Measurements from ENCODE around the gene LSM2. TPM values are rescaled to one million over a fixed set of nuclear protein-coding genes. Genes with fewer than 3 reads are reported as not detected.
"Not testable (repeated sequence)": the region's sequence is repeated elsewhere in the genome, so short reads cannot be mapped to it uniquely, and the experiment has no call there.

LSM2 gene
- total RNA-seq, 1 donor from 2014 or later, result 61.3 TPM

- no peak for DNase-seq (ENCODE audit: low spot score in 2 of 2)
- intact Hi-C loops (cut with DNase I), result loop anchor here (2.0 kb wide), 3 partner anchors 20 to 68 kb away; partner anchors contain the start of genes DDAH2, HSPA1A, HSPA1L and NEU1
- no peak for TF ChIP-seq CTCF (IDR thresholded peaks at IDR 0.05)
- peaks cover 2 to 27% of the 10 kb centered on the region in 2 donors for H3K36me3 ChIP-seq
- H3K4me3 ChIP-seq, result peak overlapping the region; percentile 81 to 83
- H3K27ac ChIP-seq, result peak overlapping the region; percentile 88 to 92
- H3K27me3 ChIP-seq, result no peaks in the 10 kb centered on the region
- peaks cover 4 to 18% of the 10 kb centered on the region in 2 donors for H3K4me1 ChIP-seq
- no peaks in the 10 kb centered on the region for H3K9me3 ChIP-seq
Measured at GRCh38 chr6:31794294-31794865, 12.4 kb downstream of the LSM2 start.

- H3K27ac ChIP-seq, result peak overlapping the region; percentile 88 to 92
- DNase-seq (ENCODE audit: low spot score in 2 of 2); H3K9me3 ChIP-seq; H3K27me3 ChIP-seq: not testable (repeated sequence)
- H3K36me3 ChIP-seq, result peaks cover 4 to 29% of the 10 kb centered on the region in 2 donors
- H3K4me3 ChIP-seq, result peak overlapping the region in 1 of 2 donors; percentile 81
- H3K4me1 ChIP-seq, result peaks cover 4 to 14% of the 10 kb centered on the region in 2 donors
- intact Hi-C loops (cut with DNase I), result loop anchor here (2.0 kb wide), 3 partner anchors 21 to 69 kb away; partner anchors contain the start of genes DDAH2, HSPA1A, HSPA1L and NEU1
Measured at GRCh38 chr6:31793927-31794245, 12.9 kb downstream of the LSM2 start.

GRCh38 chr6:31792761-31793171 is 14.0 kb downstream of the LSM2 start:
- Histone ChIP-seq H3K27ac (no peak overlapping the region), H3K9me3 (no peaks in the 10 kb centered on the region), H3K4me1 (peaks cover 4 to 13% of the 10 kb centered on the region in 2 donors), H3K36me3 (peaks cover 4 to 31% of the 10 kb centered on the region in 2 donors), H3K4me3 (no peak overlapping the region), H3K27me3 (no peaks in the 10 kb centered on the region)
- no peak for DNase-seq (ENCODE audit: low spot score in 2 of 2)
- no peak for TF ChIP-seq CTCF (IDR thresholded peaks at IDR 0.05)
- intact Hi-C loops (cut with DNase I), result no loop called here

GRCh38 chr6:31792090-31792374 is 14.7 kb downstream of the LSM2 start:
- H3K36me3 ChIP-seq, result peaks cover 8 to 32% of the 10 kb centered on the region in 2 donors
- no peak overlapping the region for H3K27ac ChIP-seq
- H3K4me1 ChIP-seq, result peaks cover 4 to 13% of the 10 kb centered on the region in 2 donors
- H3K27me3 ChIP-seq, result no peaks in the 10 kb centered on the region
- intact Hi-C loops (cut with DNase I), result no loop called here
- DNase-seq (ENCODE audit: low spot score in 2 of 2), result no peak
- H3K4me3 ChIP-seq, result no peak overlapping the region
- H3K9me3 ChIP-seq, result no peaks in the 10 kb centered on the region
- no peak for TF ChIP-seq CTCF (IDR thresholded peaks at IDR 0.05)

GRCh38 chr6:31791324-31792089 is 15.3 kb downstream of the LSM2 start:
- peak in 2 of 3 experiments; percentile 50 to 58 for TF ChIP-seq CTCF (IDR thresholded peaks at IDR 0.05)
- no peak for DNase-seq (ENCODE audit: low spot score in 2 of 2)
- H3K27me3 ChIP-seq, result no peaks in the 10 kb centered on the region
- no peaks in the 10 kb centered on the region for H3K9me3 ChIP-seq
- intact Hi-C loops (cut with DNase I), result no loop called here
- no peak overlapping the region for H3K4me3 ChIP-seq
- peaks cover 4 to 13% of the 10 kb centered on the region in 2 donors for H3K4me1 ChIP-seq
- peaks cover 8 to 32% of the 10 kb centered on the region in 2 donors for H3K36me3 ChIP-seq
- H3K27ac ChIP-seq, result no peak overlapping the region

GRCh38 chr6:31785475-31785874 is 21.3 kb downstream of the LSM2 start:
- no peak for TF ChIP-seq CTCF (IDR thresholded peaks at IDR 0.05)
- Histone ChIP-seq H3K27ac (no peak overlapping the region), H3K27me3 (no peaks in the 10 kb centered on the region), H3K4me1 (no peaks in the 10 kb centered on the region), H3K36me3 (peaks cover 59 to 66% of the 10 kb centered on the region in 2 donors), H3K4me3 (no peak overlapping the region), H3K9me3 (no peaks in the 10 kb centered on the region)
- DNase-seq (ENCODE audit: low spot score in 2 of 2), result no peak
- intact Hi-C loops (cut with DNase I), result no loop called here

Data from ascending aorta (tissue), 2 donors.